Measurements from ENCODE around the gene ZNF90.

DNA sequence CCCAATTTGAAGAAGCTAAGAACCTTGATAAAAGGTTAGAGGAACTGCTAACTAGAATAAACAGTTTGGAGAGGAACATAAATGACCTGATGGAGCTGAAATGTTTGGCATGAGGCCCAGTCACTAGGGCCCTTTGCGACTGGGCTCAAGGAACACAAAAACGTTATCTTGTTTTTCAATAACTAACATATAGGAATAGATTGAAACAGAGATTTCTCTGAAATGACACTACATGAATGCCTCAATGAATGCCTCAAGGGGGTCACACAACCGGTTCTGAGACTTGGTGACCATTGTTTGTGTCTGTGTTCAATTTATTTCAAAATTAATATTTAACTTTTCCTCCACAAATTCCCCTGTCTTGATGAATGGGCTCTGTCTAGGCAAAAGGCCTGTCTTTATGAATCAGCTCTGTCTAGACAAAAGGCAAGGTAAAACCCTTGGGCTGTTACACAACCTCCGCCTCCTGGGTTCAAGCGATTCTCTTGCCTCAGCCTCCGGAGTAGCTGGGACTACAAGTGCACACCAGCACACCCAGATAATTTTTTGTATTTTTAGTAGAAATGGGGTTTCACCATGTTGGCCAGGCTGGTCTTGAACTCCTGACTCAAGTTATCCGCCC, 88.3 kb downstream of the ZNF90 start:
- TF ChIP-seq, protein P1, sequence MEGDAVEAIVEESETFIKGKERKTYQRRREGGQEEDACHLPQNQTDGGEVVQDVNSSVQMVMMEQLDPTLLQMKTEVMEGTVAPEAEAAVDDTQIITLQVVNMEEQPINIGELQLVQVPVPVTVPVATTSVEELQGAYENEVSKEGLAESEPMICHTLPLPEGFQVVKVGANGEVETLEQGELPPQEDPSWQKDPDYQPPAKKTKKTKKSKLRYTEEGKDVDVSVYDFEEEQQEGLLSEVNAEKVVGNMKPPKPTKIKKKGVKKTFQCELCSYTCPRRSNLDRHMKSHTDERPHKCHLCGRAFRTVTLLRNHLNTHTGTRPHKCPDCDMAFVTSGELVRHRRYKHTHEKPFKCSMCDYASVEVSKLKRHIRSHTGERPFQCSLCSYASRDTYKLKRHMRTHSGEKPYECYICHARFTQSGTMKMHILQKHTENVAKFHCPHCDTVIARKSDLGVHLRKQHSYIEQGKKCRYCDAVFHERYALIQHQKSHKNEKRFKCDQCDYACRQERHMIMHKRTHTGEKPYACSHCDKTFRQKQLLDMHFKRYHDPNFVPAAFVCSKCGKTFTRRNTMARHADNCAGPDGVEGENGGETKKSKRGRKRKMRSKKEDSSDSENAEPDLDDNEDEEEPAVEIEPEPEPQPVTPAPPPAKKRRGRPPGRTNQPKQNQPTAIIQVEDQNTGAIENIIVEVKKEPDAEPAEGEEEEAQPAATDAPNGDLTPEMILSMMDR (IDR thresholded peaks at IDR 0.05) = no peak
- TF ChIP-seq POLR2A (IDR thresholded peaks at IDR 0.05) = no peak

All from uterus (tissue), 2 donors.